GM19468 (cell line): Measurements from ENCODE around the gene TRIM26.

Experiments used
- ATAC-seq: cut with Tn5 transposase; IDR thresholded peaks from one replicate; pipeline ENCODE4 v1.9.1; 2021; ENCODE audit warnings: mild to moderate bottlenecking, moderate library complexity, moderate number of reproducible peaks; ENCODE audit not compliant: unreplicated experiment; ENCODE audit errors: extremely low read depth

The TRIM26 gene

DNA sequence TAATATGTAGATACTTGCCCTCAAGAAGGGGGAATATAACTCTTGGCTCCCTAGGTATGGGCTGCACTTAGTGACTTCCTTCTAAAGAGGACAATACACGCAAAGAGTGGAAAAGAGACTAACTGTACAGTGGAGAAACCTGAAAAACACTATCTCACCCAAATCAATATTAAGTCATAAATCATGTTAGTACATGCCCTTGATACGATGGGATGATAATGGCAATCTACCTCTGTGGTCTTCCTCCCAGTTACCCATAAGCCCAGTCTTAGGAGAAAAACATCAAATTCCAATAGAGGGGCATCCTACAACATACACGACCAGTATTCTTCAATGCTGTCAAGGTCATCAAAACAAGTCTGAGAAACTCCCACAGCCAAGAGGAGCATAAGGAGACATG lies 1.3 kb downstream of the TRIM26 start:
- ATAC-seq = no peak

DNA sequence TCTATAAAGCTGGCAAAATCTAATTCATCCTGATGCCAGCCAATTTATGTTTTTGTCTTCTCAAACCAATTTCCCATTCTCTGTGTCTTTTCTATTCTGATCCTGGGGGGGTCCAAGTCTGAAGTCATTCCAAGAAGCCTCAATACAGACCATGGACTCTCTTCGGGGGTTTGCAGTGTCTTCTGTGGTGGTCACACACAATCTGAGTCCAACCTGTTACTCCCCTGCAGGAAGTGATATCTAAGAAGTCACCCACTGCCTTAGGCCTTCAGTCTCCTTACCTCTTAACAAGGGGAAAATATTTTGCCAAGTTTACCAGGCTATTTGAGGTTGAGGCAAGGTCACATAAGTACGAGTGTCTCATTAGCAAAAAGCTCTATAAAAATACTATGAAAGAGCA lies 1.9 kb downstream of the TRIM26 start:
- ATAC-seq = no peak

DNA sequence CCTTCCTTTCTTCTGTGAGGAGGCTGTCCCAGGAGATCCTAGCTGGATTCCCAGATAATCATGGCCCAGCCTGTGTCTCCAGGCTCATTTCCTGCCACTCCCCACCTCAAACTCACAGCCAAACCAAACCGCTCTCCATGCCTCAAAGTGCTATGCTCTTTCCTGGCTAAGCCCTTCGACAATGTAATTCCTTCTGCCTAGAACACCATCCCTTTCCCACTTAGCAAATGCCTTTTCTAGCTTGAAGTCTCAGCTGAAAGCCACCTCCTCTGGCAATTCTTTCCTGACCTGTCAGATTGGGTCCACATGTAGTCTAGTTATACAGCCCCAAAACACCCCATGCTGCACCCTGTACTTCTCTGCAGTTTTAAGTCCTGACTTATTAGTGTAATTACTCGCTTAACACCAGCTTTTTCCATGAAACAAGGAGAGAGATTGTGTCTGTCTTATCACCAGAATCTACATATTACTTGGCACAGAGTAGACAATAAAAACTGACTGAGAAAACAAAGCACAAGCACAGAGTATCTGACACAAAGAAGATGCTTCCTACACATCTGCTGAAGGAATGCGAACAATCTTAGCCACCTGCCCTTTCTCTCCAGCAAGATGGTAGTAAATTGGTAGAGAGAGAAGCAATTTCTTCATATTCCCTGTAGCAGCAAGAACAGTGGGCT lies 5.4 kb downstream of the TRIM26 start:
- ATAC-seq = no peak

DNA sequence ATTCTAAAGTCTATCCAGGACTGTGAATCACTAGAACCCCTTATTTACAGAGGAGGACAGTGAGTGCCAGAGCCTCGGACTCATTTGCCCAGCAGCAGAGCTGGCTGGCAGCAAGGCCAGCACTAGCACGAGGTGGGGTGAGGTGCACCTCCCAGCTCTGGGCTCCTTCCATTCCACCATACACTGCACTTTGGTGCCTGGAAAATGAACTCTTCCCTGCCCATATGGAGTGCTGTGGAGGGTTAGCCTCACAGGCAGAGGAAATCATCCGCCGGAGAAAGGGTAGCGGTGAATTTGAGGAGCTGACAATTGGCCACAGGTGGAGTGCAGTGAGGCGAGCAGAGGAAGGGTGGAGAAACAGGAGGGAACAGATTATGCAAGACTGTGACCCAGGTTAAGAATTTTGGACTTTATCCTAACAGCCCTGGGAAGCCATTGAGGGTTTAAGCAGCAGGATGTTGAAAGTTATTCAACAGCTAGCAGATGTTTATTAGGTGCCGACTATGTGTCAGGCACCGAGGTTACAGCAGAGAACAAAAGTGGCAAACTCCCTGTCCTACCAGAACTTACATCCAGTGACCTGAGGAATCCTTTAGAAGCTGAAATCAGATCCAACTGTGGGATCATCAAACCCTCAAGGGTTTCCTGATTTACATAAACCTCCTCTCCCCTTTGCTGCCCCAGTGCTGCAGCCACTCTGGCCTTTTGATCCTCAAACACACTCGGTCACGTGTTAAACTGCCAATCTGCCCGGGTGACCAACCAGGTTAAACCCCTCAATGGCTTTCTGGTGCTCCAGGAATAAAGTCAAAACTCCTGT lies 6.2 kb downstream of the TRIM26 start:
- ATAC-seq = no peak

DNA sequence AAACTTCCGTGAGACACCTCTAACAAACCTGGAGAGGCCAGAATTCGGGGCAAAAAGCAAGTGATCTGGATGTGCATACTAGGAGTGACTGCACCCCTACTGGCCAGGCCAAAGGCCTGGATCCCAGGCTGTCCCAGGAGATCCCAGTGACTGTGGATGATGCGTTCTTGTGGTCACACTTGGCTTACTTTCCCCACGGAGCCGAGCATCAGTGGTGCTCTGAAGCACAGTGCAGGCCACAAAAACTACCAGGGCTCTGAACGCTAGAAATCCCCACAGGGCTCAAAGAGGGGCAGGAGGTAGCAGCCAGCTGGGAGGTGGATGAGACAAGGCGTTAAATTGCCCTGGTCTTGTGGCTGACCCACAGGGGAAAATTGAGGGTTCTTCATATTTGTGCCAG lies 7.1 kb downstream of the TRIM26 start:
- ATAC-seq = no peak

DNA sequence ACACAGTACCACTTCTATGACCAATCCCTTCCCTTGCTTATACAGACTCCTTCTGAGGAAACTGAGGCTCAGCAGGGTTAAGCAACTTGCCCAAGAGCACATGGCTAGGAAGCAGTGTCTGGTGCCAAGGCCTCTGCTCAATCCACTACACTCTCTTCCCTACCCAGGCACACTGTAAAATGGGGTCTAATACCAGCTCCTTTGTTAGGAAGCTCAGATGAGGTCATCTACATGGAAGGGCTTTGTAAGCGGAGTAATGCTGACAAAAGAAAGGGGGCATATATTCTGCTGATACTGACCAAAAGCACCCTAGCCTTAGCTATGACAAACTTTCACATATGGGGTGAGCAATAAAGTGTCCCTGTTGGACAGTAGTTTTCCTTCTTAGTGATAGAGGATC lies 9.1 kb downstream of the TRIM26 start:
- ATAC-seq = no peak

DNA sequence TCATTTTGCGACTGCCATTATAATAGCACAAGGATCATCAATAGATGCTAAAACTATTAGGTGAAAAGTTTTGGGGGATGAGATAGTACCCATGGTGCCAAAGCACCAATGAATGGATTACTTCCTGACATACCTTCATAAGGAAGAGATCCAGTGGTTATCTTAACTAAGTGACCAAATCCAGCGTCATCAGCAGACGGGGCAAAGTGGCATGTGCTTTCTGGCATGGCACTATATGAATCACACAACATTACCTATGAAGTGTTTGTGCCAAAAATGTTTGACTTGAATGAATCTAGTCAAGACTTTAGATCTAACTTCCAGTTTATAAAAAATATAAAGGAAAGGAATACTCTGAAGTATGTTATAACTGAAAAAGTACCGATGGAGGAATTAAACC lies 10.8 kb downstream of the TRIM26 start:
- no peak for ATAC-seq

DNA sequence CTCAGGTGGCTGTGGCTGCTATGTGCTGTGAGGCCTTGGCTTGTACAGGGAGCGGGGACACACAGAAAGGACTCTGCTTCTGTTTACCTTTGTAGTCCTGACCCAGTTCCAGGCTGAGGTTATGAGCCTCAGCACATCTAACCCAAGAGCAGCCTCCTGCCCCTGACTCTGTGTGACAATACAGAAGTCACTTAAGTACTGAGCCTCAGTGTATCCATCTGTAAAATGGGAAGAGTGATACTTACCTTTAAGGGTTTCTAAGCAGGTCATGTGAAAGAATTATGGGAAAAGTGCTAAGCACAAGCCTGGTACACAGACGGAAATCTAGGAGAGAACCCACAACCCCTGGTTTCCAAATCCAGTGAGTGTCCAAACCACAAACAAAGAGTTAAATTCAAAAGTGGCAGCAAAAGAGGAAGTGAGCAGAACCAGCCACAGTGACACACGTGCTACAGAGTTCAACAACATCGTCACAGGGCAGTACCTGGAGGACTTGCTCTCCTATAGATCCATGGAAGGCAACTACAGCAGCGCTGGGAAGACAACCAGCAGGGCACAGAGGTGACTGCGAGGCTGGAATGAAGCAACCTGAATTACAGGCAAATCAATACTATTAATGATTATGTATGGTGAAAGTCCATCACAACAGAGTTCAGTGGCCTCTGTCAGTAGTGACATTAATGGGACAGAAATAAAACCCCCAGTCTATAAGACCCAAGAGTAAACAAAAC lies 12.5 kb downstream of the TRIM26 start:
- ATAC-seq = no peak

DNA sequence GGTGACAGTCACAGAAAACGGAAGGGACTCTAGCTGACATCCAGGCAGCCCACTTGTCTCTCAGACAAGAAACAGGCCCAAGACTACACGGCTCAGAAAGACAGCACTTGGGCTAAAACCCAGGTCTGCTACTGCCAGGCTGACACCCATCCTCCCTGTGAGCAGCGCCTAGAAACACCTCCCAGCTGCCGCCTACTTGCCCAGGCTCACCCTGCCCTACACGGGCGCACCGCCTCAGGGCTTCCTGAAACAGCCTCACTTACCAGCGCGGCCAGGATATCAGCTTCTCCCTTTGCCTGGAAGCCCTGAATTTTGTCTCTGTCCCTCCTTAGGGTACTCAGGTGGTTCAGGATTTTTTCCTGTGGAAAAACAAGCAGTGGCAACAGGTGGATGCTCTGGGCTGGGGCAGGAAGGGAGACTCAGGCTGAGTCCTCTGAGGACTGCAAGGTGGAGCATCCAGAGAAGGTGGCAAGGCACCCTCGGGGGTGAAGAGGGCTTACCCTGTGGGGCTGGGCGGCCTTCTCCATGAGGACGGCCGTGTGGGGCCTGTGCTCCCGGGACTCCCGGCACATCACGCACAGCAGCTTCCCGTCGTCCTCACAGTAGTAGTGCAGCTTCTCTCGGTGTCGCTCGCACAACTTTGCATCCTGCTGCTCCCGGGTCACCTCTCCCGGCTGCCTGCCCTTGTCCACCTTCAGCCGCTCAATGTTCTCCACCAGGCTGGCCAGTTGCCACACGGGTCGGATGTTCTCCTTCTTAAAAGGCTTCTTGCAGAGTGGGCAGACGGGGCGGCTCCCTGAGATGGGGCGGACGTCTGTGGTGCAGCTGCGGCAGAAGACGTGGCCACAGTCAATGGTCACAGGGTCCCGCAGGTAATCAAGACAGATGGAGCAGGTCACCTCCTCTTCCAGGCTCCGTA lies 14.8 kb downstream of the TRIM26 start:
- no peak for ATAC-seq

DNA sequence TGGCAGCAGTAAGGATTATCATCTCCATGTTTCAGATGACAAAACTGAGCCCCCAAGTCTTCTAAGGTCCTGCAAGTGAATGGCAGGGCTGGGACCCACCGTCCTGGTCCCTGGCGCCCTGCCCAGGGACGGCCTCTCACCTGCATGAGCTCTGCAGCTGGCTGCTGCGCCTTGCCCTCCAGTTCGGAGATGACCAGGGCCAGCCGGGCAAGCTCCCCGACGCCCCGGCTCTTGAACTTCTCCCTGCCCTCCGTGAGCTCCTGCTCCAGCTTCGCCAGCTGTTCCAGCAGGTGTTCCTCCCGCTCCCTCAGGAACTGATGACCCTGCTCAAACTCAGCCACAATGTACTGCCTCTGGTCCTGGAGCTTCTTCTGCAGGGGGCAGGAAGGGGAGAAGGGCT lies 16.8 kb downstream of the TRIM26 start:
- no peak for ATAC-seq

DNA sequence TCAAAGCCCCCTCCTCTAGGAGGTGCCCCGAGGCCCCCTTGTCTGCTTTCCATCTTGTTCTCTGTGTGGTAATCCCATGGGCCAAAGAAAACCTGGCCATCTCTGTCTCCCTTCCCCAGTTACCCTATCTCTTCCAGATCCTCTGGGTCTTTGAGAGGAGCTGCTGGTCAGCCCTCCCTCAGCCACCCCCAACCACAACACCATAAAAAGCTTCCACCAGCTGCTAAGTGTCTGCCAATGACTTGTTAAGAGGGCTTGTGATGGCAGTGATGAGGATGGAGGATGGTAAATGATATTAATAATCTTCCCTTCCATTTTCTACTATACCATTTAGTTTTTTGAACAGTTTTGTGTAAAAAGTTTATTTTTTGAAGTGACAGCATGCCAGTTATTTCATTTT lies 17.3 kb downstream of the TRIM26 start:
- no peak for ATAC-seq

DNA sequence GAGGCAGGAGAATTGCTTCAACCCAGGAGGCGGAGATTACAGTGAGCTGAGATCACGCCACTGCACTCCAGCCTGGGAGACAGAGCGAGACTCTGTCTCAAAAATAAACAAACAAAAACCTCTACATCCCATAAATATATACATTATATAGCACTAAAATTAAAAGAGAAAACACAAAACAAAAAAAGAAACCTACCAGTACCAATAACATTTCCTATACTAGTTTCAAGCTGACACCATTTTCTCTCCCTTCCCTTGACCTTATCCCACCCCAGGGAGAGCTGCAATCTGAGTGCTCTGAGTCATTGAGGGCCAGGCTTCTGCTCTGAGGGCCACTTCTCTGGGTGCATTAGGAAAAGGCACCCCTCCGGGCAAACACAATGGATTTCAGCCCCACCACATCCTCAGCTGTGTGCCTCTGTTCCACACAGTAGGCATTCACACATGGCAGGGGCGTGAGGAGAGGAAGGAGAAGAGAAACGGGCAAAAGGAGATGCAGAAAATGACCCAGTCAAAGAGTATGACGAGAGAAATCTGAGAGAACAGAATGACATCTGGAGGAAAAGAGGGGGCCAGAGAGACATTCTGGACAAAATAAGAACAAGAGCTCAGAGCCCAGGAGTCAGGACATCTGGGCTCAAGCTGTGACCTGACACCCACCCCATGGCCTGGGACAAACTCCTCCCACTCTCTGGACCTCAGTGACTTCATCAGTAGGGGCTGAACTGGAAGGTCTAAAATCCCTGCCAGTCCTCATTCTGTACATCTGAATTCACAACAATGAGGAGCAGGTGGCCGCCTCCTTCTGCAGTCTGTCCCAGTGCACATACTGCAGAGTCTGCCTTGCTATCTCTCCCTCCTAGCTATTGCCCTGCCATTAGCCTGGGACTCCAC lies 18.2 kb downstream of the TRIM26 start:
- ATAC-seq = no peak

DNA sequence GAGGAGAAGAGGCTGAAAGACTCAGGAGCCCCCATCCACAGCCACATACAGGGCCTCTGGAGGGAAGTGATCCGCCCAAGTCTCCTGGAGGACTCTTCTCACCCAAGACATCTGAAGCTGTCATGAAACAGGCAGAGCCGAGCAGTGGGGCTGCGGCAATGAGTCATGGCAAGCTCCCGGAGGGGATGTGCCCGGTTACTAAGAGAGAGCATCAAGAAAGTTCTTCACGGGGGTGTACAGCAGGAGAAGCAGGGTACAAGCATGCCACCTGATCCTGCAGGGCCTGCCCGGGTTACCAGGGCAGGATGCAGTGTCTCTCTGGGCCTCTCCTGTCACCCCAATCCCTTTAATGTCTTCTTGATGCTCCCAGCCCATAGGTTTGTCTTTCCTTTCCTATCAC lies 21.1 kb downstream of the TRIM26 start:
- ATAC-seq = no peak

DNA sequence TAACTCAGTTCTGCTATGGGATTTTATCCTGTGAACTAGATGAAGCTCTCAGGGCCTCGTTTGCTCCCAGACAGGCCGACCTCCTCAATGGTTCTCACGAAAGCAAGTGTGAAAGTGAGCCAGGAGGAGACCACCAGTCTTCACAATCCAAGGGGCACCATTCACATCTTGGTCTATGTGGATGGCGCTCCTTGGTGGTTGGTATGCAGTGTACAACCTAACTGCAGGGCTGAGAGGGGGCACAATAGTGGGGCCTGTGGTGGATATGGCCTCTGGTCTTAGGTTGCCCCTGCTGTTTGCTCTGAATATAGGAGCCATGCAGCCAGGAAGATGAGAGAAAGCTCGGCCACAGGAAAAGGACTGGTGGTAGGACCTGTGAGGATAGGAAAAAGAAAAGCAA lies 24.7 kb downstream of the TRIM26 start:
- ATAC-seq = no peak

DNA sequence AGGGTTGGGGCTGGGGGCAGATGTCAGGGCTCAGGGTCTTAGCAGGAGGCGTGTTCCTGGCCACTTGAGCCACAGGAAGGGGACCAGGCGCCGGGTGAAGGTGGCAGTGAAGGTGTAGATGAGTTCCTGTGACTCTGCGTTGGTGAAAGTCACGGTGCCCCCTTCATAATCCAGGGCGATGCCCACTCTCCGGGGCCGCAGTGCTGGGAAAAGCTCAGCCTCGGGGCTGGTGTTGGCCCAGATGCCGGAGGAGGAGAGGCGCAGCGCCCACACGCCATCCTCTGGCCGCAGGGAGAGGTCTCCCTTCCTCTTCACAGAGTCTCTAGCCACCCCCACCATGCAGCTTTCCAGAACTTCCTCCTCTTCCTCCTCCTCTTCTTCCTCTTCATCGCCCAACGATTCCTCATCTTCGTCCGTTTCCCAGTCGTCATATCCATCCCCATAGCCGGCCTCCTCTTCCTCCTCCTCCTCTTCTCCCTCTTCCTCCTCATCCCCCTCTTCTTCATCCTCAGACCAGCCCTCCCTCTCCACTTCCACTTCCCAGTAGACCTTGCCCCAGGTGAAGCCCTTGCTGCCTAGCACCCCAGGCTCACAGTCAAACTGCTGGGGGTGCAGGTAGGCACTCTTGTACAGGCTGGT lies 27.2 kb downstream of the TRIM26 start:
- no peak for ATAC-seq

DNA sequence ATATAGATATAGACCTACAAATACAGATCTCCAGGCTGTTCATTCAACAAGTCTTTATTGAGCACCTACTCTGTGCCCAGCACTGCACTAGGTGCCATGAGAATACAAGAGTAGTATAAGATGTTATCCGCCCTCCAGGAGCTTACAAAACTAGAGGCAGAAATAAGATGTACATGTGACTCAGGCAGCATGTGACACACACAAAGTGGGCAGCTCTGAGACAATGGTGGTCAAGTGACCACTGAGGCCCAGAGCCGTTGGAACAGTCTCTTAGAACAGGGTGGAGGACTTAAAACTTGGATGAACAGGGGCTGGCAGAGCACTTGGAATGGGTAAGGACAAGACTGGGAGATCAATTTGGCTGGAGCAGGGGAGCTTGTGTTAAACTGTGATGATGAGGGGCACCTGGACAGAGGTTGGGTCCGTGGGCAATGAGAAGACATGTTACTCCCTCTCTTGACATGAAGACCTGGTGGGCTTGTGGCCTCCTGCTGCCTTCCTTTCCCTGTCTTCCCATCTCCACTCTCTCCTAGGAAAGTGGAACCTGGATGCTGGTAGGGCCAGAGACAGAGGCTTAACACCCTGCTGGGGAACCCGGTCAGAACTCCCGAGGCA lies 28.7 kb downstream of the TRIM26 start:
- ATAC-seq = no peak

DNA sequence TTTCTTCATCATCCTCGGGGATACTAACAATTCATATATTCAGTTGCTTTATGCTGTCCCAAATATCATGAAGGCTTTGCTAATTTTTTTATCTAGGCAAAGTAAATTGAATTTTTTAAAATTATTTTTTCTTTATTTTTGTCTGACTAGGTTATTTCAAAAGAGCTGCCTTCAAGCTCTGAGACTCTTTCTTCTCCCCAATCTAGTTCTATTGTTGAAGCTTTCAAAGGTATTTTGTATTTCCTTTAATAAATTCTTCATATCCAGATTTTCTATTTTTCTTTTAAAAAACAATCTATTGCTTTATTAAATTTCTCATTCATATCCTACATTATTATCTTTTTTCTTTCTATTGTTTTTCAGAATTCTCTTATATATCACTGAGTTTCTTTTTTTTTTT lies 33.1 kb downstream of the TRIM26 start:
- no peak for ATAC-seq

DNA sequence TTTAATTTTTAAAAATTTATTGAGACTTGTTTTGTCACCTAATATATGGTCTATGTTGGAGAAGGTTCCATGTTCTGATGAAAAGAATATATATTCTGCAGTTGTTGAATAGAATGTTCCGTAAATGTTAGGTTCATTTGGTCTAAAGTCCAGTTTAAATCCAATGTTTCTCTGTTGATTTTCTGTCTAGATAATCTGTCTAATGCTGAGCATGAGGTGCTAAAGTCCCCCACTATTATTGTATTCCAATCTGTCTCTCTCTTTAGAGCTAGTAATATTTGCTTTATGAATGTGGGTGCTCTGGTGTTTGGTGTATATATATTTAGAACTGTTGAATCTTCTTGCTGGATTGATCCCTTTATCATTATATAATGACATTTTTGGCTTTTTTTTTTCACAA lies 34.4 kb downstream of the TRIM26 start:
- no peak for ATAC-seq
